Endodermal cell (in vitro differentiated cells): Measurements from ENCODE around the gene CBFA2T2. TPM values are rescaled to one million over a fixed set of nuclear protein-coding genes. Genes with fewer than 3 reads are reported as not detected.

Source experiments
- DNase-seq: peaks from one replicate; pipeline ENCODE4 v3.0.0-alpha.2; 2017
- H3K27ac ChIP-seq: 2 replicates; pipeline ENCODE4 v1.5.1; 2013; ENCODE audit warnings: mild to moderate bottlenecking, low read depth, low read length, moderate library complexity
- H3K27me3 ChIP-seq: 2 replicates; pipeline ENCODE4 v1.6.1; 2013; ENCODE audit warnings: mild to moderate bottlenecking, low read length, moderate library complexity; ENCODE audit not compliant: insufficient read depth, control insufficient read depth, poor library complexity, severe bottlenecking
- H3K36me3 ChIP-seq: 2 replicates; pipeline ENCODE4 v1.7.0; 2013; ENCODE audit warnings: mild to moderate bottlenecking, low read length, moderate library complexity; ENCODE audit not compliant: control insufficient read depth, insufficient read depth
- H3K4me1 ChIP-seq: one replicate; pipeline ENCODE4 v1.7.0; 2013; ENCODE audit warnings: low read length; ENCODE audit not compliant: control insufficient read depth, insufficient read depth
- H3K4me3 ChIP-seq: 2 replicates; pipeline ENCODE4 v1.5.1; 2013; ENCODE audit warnings: mild to moderate bottlenecking, low read length, moderate library complexity
- H3K9ac ChIP-seq: 2 replicates; pipeline ENCODE4 v1.6.1; 2013; ENCODE audit warnings: mild to moderate bottlenecking, low read length, moderate library complexity; ENCODE audit not compliant: poor library complexity, severe bottlenecking; ENCODE audit errors: extremely low read depth
- H3K9me3 ChIP-seq: 2 replicates; pipeline ENCODE4 v1.6.1; 2013; ENCODE audit warnings: mild to moderate bottlenecking, low read length, moderate library complexity; ENCODE audit not compliant: control insufficient read depth
- H3K27ac Mint-ChIP-seq: 2 replicates; pipeline ENCODE4 v1.8.0; 2020; ENCODE audit warnings: mixed read lengths
- H3K27me3 Mint-ChIP-seq: 2 replicates; pipeline ENCODE4 v1.8.0; 2021; ENCODE audit warnings: mild to moderate bottlenecking, mixed read lengths; ENCODE audit not compliant: insufficient read depth
- H3K36me3 Mint-ChIP-seq: 2 replicates; pipeline ENCODE4 v1.8.0; 2020; ENCODE audit warnings: low read depth, mixed read lengths
- H3K4me1 Mint-ChIP-seq: 2 replicates; pipeline ENCODE4 v1.8.0; 2020; ENCODE audit warnings: mixed read lengths
- H3K4me3 Mint-ChIP-seq: 2 replicates; pipeline ENCODE4 v1.8.0; 2020; ENCODE audit warnings: mild to moderate bottlenecking, moderate library complexity, mixed read lengths
- H3K9me3 Mint-ChIP-seq: 2 replicates; pipeline ENCODE4 v1.8.0; 2020; ENCODE audit warnings: mild to moderate bottlenecking, mixed read lengths
- CTCF ChIP-seq: fragments of 200-600 bp; sonication (generic); conservative IDR thresholded peaks from 2 replicates; pipeline ENCODE4 v1.5.0; 2021; ENCODE audit warnings: antibody characterized with exemption, mild to moderate bottlenecking
- WGBS, 2 experiments: methylation state at CpG; one replicate each; pipeline versions ENCODE4 v1.1.5 to v1.1.7; 2013; ENCODE audit warnings: missing lambda C conversion rate in 2 of 2, mixed read lengths in 1 of 2; ENCODE audit not compliant: insufficient coverage in 1 of 2, insufficient read length in 1 of 2; 5-methylcytosine and 5-hydroxymethylcytosine counted together
- total RNA-seq, 2 donors: library from RNA; stranded (reverse); fragmentation: NEBNext Ultra II Directional in 1 of 2; extraction: Animal tissue kit (Norgen Biotek cat#: 25700) in 1 of 2; gene quantifications; 2 replicates in 1 of 2; 3 replicates in 1 of 2; pipeline ENCODE4 v1.2.1, GENCODE V29; 2021

The CBFA2T2 gene
- total RNA-seq, 2 donors from 2014 or later: 26.8 to 32.7 TPM

GRCh38 chr20:33475381-33476152 is 14.3 kb upstream of the CBFA2T2 start:
- no peaks in the 10 kb centered on the region for H3K9me3 Mint-ChIP-seq
- Histone ChIP-seq H3K36me3 (no peaks in the 10 kb centered on the region), H3K27ac (peak overlapping the region; percentile 66), H3K4me3 (no peak overlapping the region), H3K9ac (no peak overlapping the region), H3K4me1 (peaks cover 10% of the 10 kb centered on the region), H3K27me3 (no peaks in the 10 kb centered on the region), H3K9me3 (no peaks in the 10 kb centered on the region)
- no peaks in the 10 kb centered on the region for H3K27me3 Mint-ChIP-seq
- TF ChIP-seq CTCF: no peak
- DNase-seq: peak; percentile 53
- H3K4me3 Mint-ChIP-seq: peak overlapping the region; percentile 21
- H3K27ac Mint-ChIP-seq: peak overlapping the region; percentile 79
- 63 to 69% methylated on average over 6 to 12 of the region's 14 CpGs for whole genome bisulfite sequencing, 2 experiments
- H3K36me3 Mint-ChIP-seq: no peaks in the 10 kb centered on the region
- H3K4me1 Mint-ChIP-seq: peaks cover 50% of the 10 kb centered on the region

- Mint-ChIP-seq H3K4me1 (peaks cover 50% of the 10 kb centered on the region), H3K9me3 (no peaks in the 10 kb centered on the region), H3K36me3 (no peaks in the 10 kb centered on the region), H3K4me3 (no peak overlapping the region), H3K27me3 (no peaks in the 10 kb centered on the region), H3K27ac (peak overlapping the region; percentile 62)
- Histone ChIP-seq H3K4me1 (peaks cover 10% of the 10 kb centered on the region), H3K36me3 (no peaks in the 10 kb centered on the region), H3K27me3 (no peaks in the 10 kb centered on the region), H3K4me3 (no peak overlapping the region), H3K27ac (peak overlapping the region; percentile 5), H3K9me3 (no peaks in the 10 kb centered on the region), H3K9ac (no peak overlapping the region)
- WGBS, 2 experiments: 86 to 93% methylated on average over 5 to 7 of the region's 7 CpGs
- DNase-seq: peak; percentile 62
- no peak for TF ChIP-seq CTCF
Observed at GRCh38 chr20:33477386-33478234, 12.3 kb upstream of the CBFA2T2 start.

- no peaks in the 10 kb centered on the region for H3K27me3 ChIP-seq
Observed at GRCh38 chr20:33480048-33480447, 9.8 kb upstream of the CBFA2T2 start.

More at GRCh38 chr20:33480048-33480447, 9.8 kb upstream of the CBFA2T2 start:
- H3K36me3 Mint-ChIP-seq: no peaks in the 10 kb centered on the region
- peaks cover 10% of the 10 kb centered on the region for H3K4me1 ChIP-seq
- no peak for TF ChIP-seq CTCF
- no peaks in the 10 kb centered on the region for H3K36me3 ChIP-seq
- no peaks in the 10 kb centered on the region for H3K9me3 ChIP-seq
- H3K9me3 Mint-ChIP-seq: no peaks in the 10 kb centered on the region
- no peak overlapping the region for H3K9ac ChIP-seq
- no peak for DNase-seq
- H3K27me3 Mint-ChIP-seq: no peaks in the 10 kb centered on the region
- no peak overlapping the region for H3K27ac ChIP-seq
- 97 to 100% methylated on average over 3 to 5 of the region's 5 CpGs for WGBS, 2 experiments
- H3K4me3 Mint-ChIP-seq: no peak overlapping the region
- no peak overlapping the region for H3K27ac Mint-ChIP-seq
- H3K4me1 Mint-ChIP-seq: peaks cover 31% of the 10 kb centered on the region
- H3K4me3 ChIP-seq: no peak overlapping the region
